CD4-positive, CD25-positive, alpha-beta regulatory T cell (primary cell): ENCODE measurements around the gene LGI2. TPM values are rescaled to one million over a fixed set of nuclear protein-coding genes. Genes with fewer than 3 reads are reported as not detected.

Experiments
- ATAC-seq, 2 donors: fragments of 150-1000 bp; cut with Tn5 transposase; one replicate each; pipeline ENCODE4 v1.10.0; 2021; ENCODE audit warnings: low read depth in 2 of 2, moderate number of reproducible peaks in 2 of 2, moderate library complexity in 1 of 2
- DNase-seq, 3 donors: peaks; one replicate each; pipeline versions ENCODE4 v3.0.0 to v3.0.0-alpha.2; 2012 to 2022; ENCODE audit warnings: mixed read lengths in 1 of 3
- H3K27ac ChIP-seq: one replicate; pipeline ENCODE4 v1.7.0; 2013; ENCODE audit warnings: mild to moderate bottlenecking, low read length; ENCODE audit not compliant: insufficient read depth, poor library complexity, severe bottlenecking
- H3K27me3 ChIP-seq: one replicate; pipeline ENCODE4 v1.7.0; 2013; ENCODE audit warnings: low read length; ENCODE audit not compliant: control insufficient read depth, insufficient read depth
- H3K36me3 ChIP-seq: one replicate; pipeline ENCODE4 v1.7.0; 2013; ENCODE audit warnings: mild to moderate bottlenecking, low read length, moderate library complexity; ENCODE audit not compliant: control insufficient read depth, insufficient read depth
- H3K4me1 ChIP-seq: 2 replicates; pipeline ENCODE4 v1.7.0; 2013; ENCODE audit warnings: mild to moderate bottlenecking, low read length; ENCODE audit not compliant: insufficient read depth, control insufficient read depth, poor library complexity, severe bottlenecking
- H3K4me3 ChIP-seq: one replicate; pipeline ENCODE4 v1.7.0; 2013; ENCODE audit warnings: low read depth, mild to moderate bottlenecking, low read length, moderate library complexity
- H3K9me3 ChIP-seq, 2 experiments: 1 replicate in 1 of 2; 2 replicates in 1 of 2; pipeline ENCODE4 v1.7.0; 2013; ENCODE audit warnings: low read length in 2 of 2, mild to moderate bottlenecking in 1 of 2, moderate library complexity in 1 of 2; ENCODE audit not compliant: control insufficient read depth in 2 of 2
- H3K27ac Mint-ChIP-seq, 3 donors: one replicate each; pipeline ENCODE4 v1.8.0; 2020 to 2022; ENCODE audit warnings: mild to moderate bottlenecking in 3 of 3, mixed read lengths in 3 of 3, moderate library complexity in 2 of 3
- H3K27me3 Mint-ChIP-seq: one replicate; pipeline ENCODE4 v1.8.0; 2022; ENCODE audit warnings: mild to moderate bottlenecking, mixed read lengths
- H3K36me3 Mint-ChIP-seq: one replicate; pipeline ENCODE4 v1.8.0; 2020; ENCODE audit warnings: mixed read lengths
- H3K4me1 Mint-ChIP-seq, 4 donors: one replicate each; pipeline ENCODE4 v1.8.0; 2020 to 2022; ENCODE audit warnings: mixed read lengths in 4 of 4, mild to moderate bottlenecking in 1 of 4
- H3K4me3 Mint-ChIP-seq, 4 donors: one replicate each; pipeline ENCODE4 v1.8.0; 2020 to 2022; ENCODE audit warnings: mild to moderate bottlenecking in 4 of 4, mixed read lengths in 4 of 4, moderate library complexity in 3 of 4
- H3K9me3 Mint-ChIP-seq, 7 donors: one replicate each; pipeline ENCODE4 v1.8.0; 2020 to 2022; ENCODE audit warnings: mixed read lengths in 7 of 7, mild to moderate bottlenecking in 3 of 7, moderate library complexity in 2 of 7
- polyA plus RNA-seq, 4 donors: library from polyadenylated mRNA; unstranded; fragments of 300-500 nt; fragmentation: Illumina TruSeq; gene quantifications; one replicate each; pipeline ENCODE4 v1.2.3, GENCODE V29; 2021
- total RNA-seq: library from RNA; stranded (reverse); gene quantifications from one replicate; pipeline ENCODE4 v1.2.3, GENCODE V29; 2022

The LGI2 gene
- not detected for total RNA-seq
- not detected for polyA plus RNA-seq

GRCh38 chr4:25030277-25031076 is at the start of gene LGI2:
LGI2 (minus strand) TSS chr4:25030946; CDS start chr4:25030693, 253 bp downstream.
- peaks cover 3% of the 10 kb centered on the region for H3K36me3 Mint-ChIP-seq
- H3K4me3 ChIP-seq, result no peak within 1 kb of the TSS
- peaks cover 64% of the 10 kb centered on the region for H3K27me3 Mint-ChIP-seq
- no peak within 1 kb of the TSS for H3K27ac ChIP-seq
- peak within 1 kb of the TSS in 1 of 4 donors; percentile 25 for H3K4me3 Mint-ChIP-seq
- peaks cover 34% of the 10 kb centered on the region for H3K27me3 ChIP-seq
- DNase-seq, result no peak
- H3K4me1 ChIP-seq, result no peaks in the 10 kb centered on the region
- H3K9me3 ChIP-seq, result no peaks in the 10 kb centered on the region
- no peak for ATAC-seq
- no peaks in the 10 kb centered on the region for H3K36me3 ChIP-seq
- peaks cover 0 to 7% (median 2%) of the 10 kb centered on the region in 7 donors for H3K9me3 Mint-ChIP-seq
- H3K4me1 Mint-ChIP-seq, result peaks cover 0 to 10% (median 2%) of the 10 kb centered on the region in 4 donors
- H3K27ac Mint-ChIP-seq, result no peak within 1 kb of the TSS

- H3K36me3 Mint-ChIP-seq, result no peaks in the 10 kb centered on the region
These were observed 47.8 kb upstream of the LGI2 start for GRCh38 chr4:25078523-25078922.

GRCh38 chr4:25076625-25077398 is 46.1 kb upstream of the LGI2 start:
- no peak overlapping the region for H3K27ac Mint-ChIP-seq
- Histone ChIP-seq H3K9me3 (no peaks in the 10 kb centered on the region), H3K4me3 (no peak overlapping the region), H3K4me1 (no peaks in the 10 kb centered on the region), H3K36me3 (no peaks in the 10 kb centered on the region), H3K27me3 (peaks cover 5% of the 10 kb centered on the region), H3K27ac (no peak overlapping the region)
- H3K27me3 Mint-ChIP-seq, result peaks cover 12% of the 10 kb centered on the region
- H3K4me1 Mint-ChIP-seq, result no peaks in the 10 kb centered on the region
- peaks cover 0 to 3% (median 0%) of the 10 kb centered on the region in 7 donors for H3K9me3 Mint-ChIP-seq
- H3K36me3 Mint-ChIP-seq, result no peaks in the 10 kb centered on the region
- no peak overlapping the region for H3K4me3 Mint-ChIP-seq
- ATAC-seq (no peak), DNase-seq (no peak)

More at GRCh38 chr4:25078523-25078922, 47.8 kb upstream of the LGI2 start:
- Mint-ChIP-seq H3K4me3 (no peak overlapping the region), H3K27ac (no peak overlapping the region), H3K4me1 (no peaks in the 10 kb centered on the region), H3K27me3 (peaks cover 5% of the 10 kb centered on the region), H3K9me3 (peaks cover 0 to 3% (median 0%) of the 10 kb centered on the region in 7 donors)
- ATAC-seq (no peak), DNase-seq (no peak)
- Histone ChIP-seq H3K9me3 (no peaks in the 10 kb centered on the region), H3K36me3 (no peaks in the 10 kb centered on the region), H3K27me3 (peaks cover 3% of the 10 kb centered on the region), H3K4me1 (no peaks in the 10 kb centered on the region), H3K27ac (no peak overlapping the region), H3K4me3 (no peak overlapping the region)

GRCh38 chr4:25075851-25076250 is 45.1 kb upstream of the LGI2 start:
- H3K9me3 ChIP-seq, result no peaks in the 10 kb centered on the region
- ATAC-seq, result no peak
- H3K9me3 Mint-ChIP-seq, result peaks cover 0 to 3% (median 0%) of the 10 kb centered on the region in 7 donors

GRCh38 chr4:25075129-25075528 is 44.4 kb upstream of the LGI2 start:
- no peak overlapping the region for H3K27ac ChIP-seq
- ATAC-seq, result no peak
- no peak overlapping the region for H3K4me3 ChIP-seq
- H3K4me1 ChIP-seq, result no peaks in the 10 kb centered on the region
- no peak for DNase-seq
- H3K4me1 Mint-ChIP-seq, result no peaks in the 10 kb centered on the region
- H3K27me3 ChIP-seq, result peaks cover 5% of the 10 kb centered on the region
- H3K9me3 ChIP-seq, result no peaks in the 10 kb centered on the region
- H3K36me3 ChIP-seq, result no peaks in the 10 kb centered on the region
- no peak overlapping the region for H3K4me3 Mint-ChIP-seq
- H3K36me3 Mint-ChIP-seq, result no peaks in the 10 kb centered on the region
- no peak overlapping the region for H3K27ac Mint-ChIP-seq
- H3K9me3 Mint-ChIP-seq, result peaks cover 0 to 3% (median 0%) of the 10 kb centered on the region in 7 donors
- H3K27me3 Mint-ChIP-seq, result peaks cover 17% of the 10 kb centered on the region

More at GRCh38 chr4:25075851-25076250, 45.1 kb upstream of the LGI2 start:
- Histone ChIP-seq H3K27me3 (peaks cover 5% of the 10 kb centered on the region), H3K4me1 (no peaks in the 10 kb centered on the region), H3K27ac (no peak overlapping the region), H3K36me3 (no peaks in the 10 kb centered on the region), H3K4me3 (no peak overlapping the region)
- Mint-ChIP-seq H3K4me1 (no peaks in the 10 kb centered on the region), H3K27ac (no peak overlapping the region), H3K4me3 (no peak overlapping the region), H3K36me3 (no peaks in the 10 kb centered on the region), H3K27me3 (peaks cover 17% of the 10 kb centered on the region)
- DNase-seq, result no peak

GRCh38 chr4:25070545-25070944 is 39.8 kb upstream of the LGI2 start:
- H3K4me3 Mint-ChIP-seq, result no peak overlapping the region
- no peaks in the 10 kb centered on the region for H3K36me3 ChIP-seq

GRCh38 chr4:25069014-25069413 is 38.3 kb upstream of the LGI2 start:
- H3K9me3 Mint-ChIP-seq, result peaks cover 0 to 2% (median 0%) of the 10 kb centered on the region in 7 donors
- no peak overlapping the region for H3K4me3 Mint-ChIP-seq
- peaks cover 22% of the 10 kb centered on the region for H3K27me3 Mint-ChIP-seq
- H3K27me3 ChIP-seq, result peaks cover 3% of the 10 kb centered on the region
- no peaks in the 10 kb centered on the region for H3K36me3 Mint-ChIP-seq
- no peaks in the 10 kb centered on the region for H3K4me1 Mint-ChIP-seq
- ATAC-seq (no peak), DNase-seq (no peak)
- H3K4me1 ChIP-seq, result no peaks in the 10 kb centered on the region
- H3K27ac Mint-ChIP-seq, result no peak overlapping the region
- no peak overlapping the region for H3K4me3 ChIP-seq
- H3K9me3 ChIP-seq, result no peaks in the 10 kb centered on the region
- H3K27ac ChIP-seq, result no peak overlapping the region
- H3K36me3 ChIP-seq, result no peaks in the 10 kb centered on the region

More at GRCh38 chr4:25070545-25070944, 39.8 kb upstream of the LGI2 start:
- H3K9me3 Mint-ChIP-seq, result peaks cover 0 to 2% (median 0%) of the 10 kb centered on the region in 7 donors
- ATAC-seq (no peak), DNase-seq (no peak)
- H3K4me1 ChIP-seq, result no peaks in the 10 kb centered on the region
- H3K4me3 ChIP-seq, result no peak overlapping the region
- no peaks in the 10 kb centered on the region for H3K9me3 ChIP-seq
- H3K27ac ChIP-seq, result no peak overlapping the region
- peaks cover 22% of the 10 kb centered on the region for H3K27me3 Mint-ChIP-seq
- H3K27ac Mint-ChIP-seq, result no peak overlapping the region
- no peaks in the 10 kb centered on the region for H3K4me1 Mint-ChIP-seq
- peaks cover 3% of the 10 kb centered on the region for H3K27me3 ChIP-seq
- no peaks in the 10 kb centered on the region for H3K36me3 Mint-ChIP-seq
